GM23338 (cell line): ENCODE data around the gene FRAS1. TPM values are rescaled to one million over a fixed set of nuclear protein-coding genes. Genes with fewer than 3 reads are reported as not detected.

Source experiments
- ATAC-seq: fragments of 200-7000 bp; cut with Tn5 transposase; 3 replicates; pipeline ENCODE4 v1.9.1; 2020
- DNase-seq: peaks from one replicate; pipeline ENCODE4 v3.0.0-alpha.2; 2015; ENCODE audit warnings: low spot score
- H2AFZ ChIP-seq: fragments of 200-600 bp; sonication (generic); 2 replicates; pipeline ENCODE4 v1.8.0; 2016; ENCODE audit warnings: antibody characterized with exemption, mild to moderate bottlenecking, moderate library complexity
- H3F3A ChIP-seq: fragments of 200-600 bp; sonication (generic); replicated peaks from 2 replicates; pipeline ENCODE4 v1.8.0; 2017; ENCODE audit warnings: antibody characterized with exemption, mixed run types, low read depth
- H3K27ac ChIP-seq: fragments of 200-600 bp; sonication (generic); 2 replicates; pipeline ENCODE4 v1.6.1; 2016; ENCODE audit warnings: low read depth
- H3K27me3 ChIP-seq: fragments of 200-600 bp; sonication (generic); 2 replicates; pipeline ENCODE4 v1.8.0; 2016; ENCODE audit warnings: mild to moderate bottlenecking, mixed run types, moderate library complexity; ENCODE audit not compliant: insufficient read depth
- H3K36me3 ChIP-seq: fragments of 200-600 bp; sonication (generic); 2 replicates; pipeline ENCODE4 v1.8.0; 2016; ENCODE audit warnings: mild to moderate bottlenecking; ENCODE audit not compliant: insufficient read depth
- H3K4me1 ChIP-seq: fragments of 200-600 bp; sonication (generic); 2 replicates; pipeline ENCODE4 v1.8.0; 2016; ENCODE audit warnings: mild to moderate bottlenecking, moderate library complexity; ENCODE audit not compliant: insufficient read depth
- H3K4me2 ChIP-seq: fragments of 200-600 bp; sonication (generic); 2 replicates; pipeline ENCODE4 v1.7.1; 2017; ENCODE audit warnings: mixed run types
- H3K4me3 ChIP-seq: fragments of 200-600 bp; sonication (generic); 2 replicates; pipeline ENCODE4 v1.6.1; 2016; ENCODE audit warnings: mixed run types
- H3K79me2 ChIP-seq: fragments of 200-600 bp; sonication (generic); replicated peaks from 2 replicates; pipeline ENCODE4 v1.8.0; 2017; ENCODE audit warnings: mild to moderate bottlenecking; ENCODE audit not compliant: insufficient read depth
- H3K9me2 ChIP-seq: fragments of 200-600 bp; sonication (generic); 2 replicates; pipeline ENCODE4 v1.8.0; 2017; ENCODE audit not compliant: insufficient read depth
- H4K20me1 ChIP-seq: fragments of 200-600 bp; sonication (generic); replicated peaks from 2 replicates; pipeline ENCODE4 v1.8.0; 2017; ENCODE audit warnings: mild to moderate bottlenecking; ENCODE audit not compliant: insufficient read depth
- H3K27ac Mint-ChIP-seq: 2 replicates; pipeline ENCODE4 v1.8.0; 2020; ENCODE audit warnings: inconsistent platforms, mild to moderate bottlenecking, moderate library complexity, mixed read lengths
- H3K27me3 Mint-ChIP-seq: 3 replicates; pipeline ENCODE4 v1.8.0; 2022; ENCODE audit warnings: low read depth, mild to moderate bottlenecking, moderate library complexity, mixed read lengths, inconsistent platforms; ENCODE audit not compliant: insufficient read depth, poor library complexity
- H3K36me3 Mint-ChIP-seq: 3 replicates; pipeline ENCODE4 v1.8.0; 2021; ENCODE audit warnings: low read depth, mild to moderate bottlenecking, inconsistent platforms, moderate library complexity, mixed read lengths
- H3K4me1 Mint-ChIP-seq: 3 replicates; pipeline ENCODE4 v1.8.0; 2020; ENCODE audit warnings: mild to moderate bottlenecking, inconsistent platforms, mixed read lengths
- H3K4me3 Mint-ChIP-seq: 3 replicates; pipeline ENCODE4 v1.8.0; 2021; ENCODE audit warnings: moderate library complexity, mild to moderate bottlenecking, inconsistent platforms, mixed read lengths
- H3K9me3 Mint-ChIP-seq: 3 replicates; pipeline ENCODE4 v1.8.0; 2020; ENCODE audit warnings: moderate library complexity, mild to moderate bottlenecking, inconsistent platforms, mixed read lengths
- EZH2 ChIP-seq: fragments of 200-600 bp; sonication (generic); IDR thresholded peaks from one replicate; pipeline ENCODE4 v1.8.0; 2017; ENCODE audit warnings: antibody characterized with exemption, mild to moderate bottlenecking, low read depth; ENCODE audit not compliant: unreplicated experiment
- NANOG ChIP-seq: IDR thresholded peaks from 2 replicates; pipeline ENCODE4 v1.6.1; 2016; ENCODE audit warnings: antibody characterized with exemption, borderline replicate concordance
- POLR2AphosphoS5 ChIP-seq: IDR thresholded peaks from 2 replicates; pipeline ENCODE4 v1.6.1; 2016; ENCODE audit warnings: antibody characterized with exemption, low read depth
- ZNF331 ChIP-seq: fragments of 250-450 bp; sonication (Bioruptor Pico); IDR thresholded peaks from 2 replicates; pipeline ENCODE4 v1.5.0; 2020; ENCODE audit warnings: low read depth, mild to moderate bottlenecking, moderate library complexity
- polyA plus RNA-seq: library from polyadenylated mRNA; unstranded; fragments of >200 nt; fragmentation: Nextera tagmentation; extraction: Ambion mirVana; gene quantifications from 2 replicates; pipeline ENCODE4 v1.2.1, GENCODE V29; 2016
- total RNA-seq: library from RNA; depleted of rRNA; stranded (reverse); fragments of >200 nt; shearing (Covaris generic); gene quantifications from 2 replicates; pipeline ENCODE4 v1.2.3, GENCODE V29; 2014
- TF ChIP-seq, protein P1 (sequence below): fragments of 250-450 bp; sonication (Bioruptor Pico); IDR thresholded peaks from 2 replicates; pipeline ENCODE4 v1.5.0; 2020; ENCODE audit warnings: mild to moderate bottlenecking, moderate library complexity
- TF ChIP-seq, protein P2 (sequence below), 2 experiments: fragments of 200-600 bp in 1 of 2; sonication (generic) in 1 of 2; conservative IDR thresholded peaks; 2 replicates each; pipeline versions ENCODE4 v1.5.1 to v1.6.1; 2016 to 2017; ENCODE audit warnings: antibody characterized with exemption in 2 of 2, low read depth in 2 of 2, mild to moderate bottlenecking in 2 of 2, moderate library complexity in 1 of 2

FRAS1 gene
- total and polyA plus RNA-seq, 2 experiments from 2014 or later: 12.4 to 108 TPM

DNA sequence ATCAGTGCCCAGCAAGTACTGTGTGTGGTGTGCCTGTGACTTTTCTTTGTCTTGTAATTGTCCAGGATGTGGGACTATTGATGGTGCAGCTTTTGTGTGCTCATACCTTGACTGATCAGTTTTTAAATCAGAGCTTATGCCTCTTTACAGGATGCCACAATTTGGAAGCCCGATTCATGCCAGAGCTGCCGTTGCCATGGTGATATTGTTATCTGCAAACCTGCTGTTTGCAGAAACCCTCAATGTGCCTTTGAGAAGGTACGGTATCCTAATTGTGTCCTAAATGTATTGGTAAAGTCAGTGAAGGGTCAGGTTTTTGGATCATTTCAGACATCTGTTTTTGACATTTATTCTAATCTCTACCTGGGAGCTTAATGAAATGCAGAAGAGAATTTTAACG lies 180.2 kb downstream of the FRAS1 start (continued):
- TF ChIP-seq, protein P1, sequence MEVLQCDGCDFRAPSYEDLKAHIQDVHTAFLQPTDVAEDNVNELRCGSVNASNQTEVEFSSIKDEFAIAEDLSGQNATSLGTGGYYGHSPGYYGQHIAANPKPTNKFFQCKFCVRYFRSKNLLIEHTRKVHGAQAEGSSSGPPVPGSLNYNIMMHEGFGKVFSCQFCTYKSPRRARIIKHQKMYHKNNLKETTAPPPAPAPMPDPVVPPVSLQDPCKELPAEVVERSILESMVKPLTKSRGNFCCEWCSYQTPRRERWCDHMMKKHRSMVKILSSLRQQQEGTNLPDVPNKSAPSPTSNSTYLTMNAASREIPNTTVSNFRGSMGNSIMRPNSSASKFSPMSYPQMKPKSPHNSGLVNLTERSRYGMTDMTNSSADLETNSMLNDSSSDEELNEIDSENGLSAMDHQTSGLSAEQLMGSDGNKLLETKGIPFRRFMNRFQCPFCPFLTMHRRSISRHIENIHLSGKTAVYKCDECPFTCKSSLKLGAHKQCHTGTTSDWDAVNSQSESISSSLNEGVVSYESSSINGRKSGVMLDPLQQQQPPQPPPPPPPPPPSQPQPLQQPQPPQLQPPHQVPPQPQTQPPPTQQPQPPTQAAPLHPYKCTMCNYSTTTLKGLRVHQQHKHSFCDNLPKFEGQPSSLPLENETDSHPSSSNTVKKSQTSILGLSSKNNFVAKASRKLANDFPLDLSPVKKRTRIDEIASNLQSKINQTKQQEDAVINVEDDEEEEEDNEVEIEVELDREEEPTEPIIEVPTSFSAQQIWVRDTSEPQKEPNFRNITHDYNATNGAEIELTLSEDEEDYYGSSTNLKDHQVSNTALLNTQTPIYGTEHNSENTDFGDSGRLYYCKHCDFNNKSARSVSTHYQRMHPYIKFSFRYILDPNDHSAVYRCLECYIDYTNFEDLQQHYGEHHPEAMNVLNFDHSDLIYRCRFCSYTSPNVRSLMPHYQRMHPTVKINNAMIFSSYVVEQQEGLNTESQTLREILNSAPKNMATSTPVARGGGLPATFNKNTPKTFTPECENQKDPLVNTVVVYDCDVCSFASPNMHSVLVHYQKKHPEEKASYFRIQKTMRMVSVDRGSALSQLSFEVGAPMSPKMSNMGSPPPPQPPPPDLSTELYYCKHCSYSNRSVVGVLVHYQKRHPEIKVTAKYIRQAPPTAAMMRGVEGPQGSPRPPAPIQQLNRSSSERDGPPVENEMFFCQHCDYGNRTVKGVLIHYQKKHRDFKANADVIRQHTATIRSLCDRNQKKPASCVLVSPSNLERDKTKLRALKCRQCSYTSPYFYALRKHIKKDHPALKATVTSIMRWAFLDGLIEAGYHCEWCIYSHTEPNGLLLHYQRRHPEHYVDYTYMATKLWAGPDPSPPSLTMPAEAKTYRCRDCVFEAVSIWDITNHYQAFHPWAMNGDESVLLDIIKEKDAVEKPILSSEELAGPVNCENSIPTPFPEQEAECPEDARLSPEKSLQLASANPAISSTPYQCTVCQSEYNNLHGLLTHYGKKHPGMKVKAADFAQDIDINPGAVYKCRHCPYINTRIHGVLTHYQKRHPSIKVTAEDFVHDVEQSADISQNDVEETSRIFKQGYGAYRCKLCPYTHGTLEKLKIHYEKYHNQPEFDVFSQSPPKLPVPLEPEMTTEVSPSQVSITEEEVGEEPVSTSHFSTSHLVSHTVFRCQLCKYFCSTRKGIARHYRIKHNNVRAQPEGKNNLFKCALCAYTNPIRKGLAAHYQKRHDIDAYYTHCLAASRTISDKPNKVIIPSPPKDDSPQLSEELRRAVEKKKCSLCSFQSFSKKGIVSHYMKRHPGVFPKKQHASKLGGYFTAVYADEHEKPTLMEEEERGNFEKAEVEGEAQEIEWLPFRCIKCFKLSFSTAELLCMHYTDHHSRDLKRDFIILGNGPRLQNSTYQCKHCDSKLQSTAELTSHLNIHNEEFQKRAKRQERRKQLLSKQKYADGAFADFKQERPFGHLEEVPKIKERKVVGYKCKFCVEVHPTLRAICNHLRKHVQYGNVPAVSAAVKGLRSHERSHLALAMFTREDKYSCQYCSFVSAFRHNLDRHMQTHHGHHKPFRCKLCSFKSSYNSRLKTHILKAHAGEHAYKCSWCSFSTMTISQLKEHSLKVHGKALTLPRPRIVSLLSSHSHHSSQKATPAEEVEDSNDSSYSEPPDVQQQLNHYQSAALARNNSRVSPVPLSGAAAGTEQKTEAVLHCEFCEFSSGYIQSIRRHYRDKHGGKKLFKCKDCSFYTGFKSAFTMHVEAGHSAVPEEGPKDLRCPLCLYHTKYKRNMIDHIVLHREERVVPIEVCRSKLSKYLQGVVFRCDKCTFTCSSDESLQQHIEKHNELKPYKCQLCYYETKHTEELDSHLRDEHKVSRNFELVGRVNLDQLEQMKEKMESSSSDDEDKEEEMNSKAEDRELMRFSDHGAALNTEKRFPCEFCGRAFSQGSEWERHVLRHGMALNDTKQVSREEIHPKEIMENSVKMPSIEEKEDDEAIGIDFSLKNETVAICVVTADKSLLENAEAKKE: no peak
- no peak for TF ChIP-seq EZH2

DNA sequence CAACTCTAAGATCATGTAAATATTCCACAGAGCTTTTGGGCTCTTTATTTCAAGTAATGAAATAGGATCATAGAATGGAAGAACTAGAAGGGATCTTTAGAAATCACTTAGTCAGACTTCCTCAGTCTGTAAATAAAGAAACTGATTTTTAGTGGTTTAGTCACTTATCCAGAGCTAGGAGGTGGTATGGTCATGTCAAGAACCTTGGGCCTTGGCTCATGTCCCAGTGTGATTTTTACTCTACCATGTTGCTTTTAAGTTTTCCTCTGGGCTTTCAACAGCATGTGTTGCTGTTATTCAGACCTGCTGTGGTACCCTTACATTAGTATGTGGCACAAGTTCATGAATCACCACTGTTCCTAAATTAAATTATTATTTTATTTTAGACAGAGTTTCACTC lies 184.9 kb downstream of the FRAS1 start:
- Histone ChIP-seq H3K4me3 (no peak overlapping the region), H3K27me3 (no peaks in the 10 kb centered on the region), H2AFZ (no peak overlapping the region), H3K4me1 (peaks cover 6% of the 10 kb centered on the region; the same call in 1 of the 2 replicates), H3K27ac (no peak overlapping the region), H3K9me2 (no peaks in the 10 kb centered on the region; the same call in 1 of the 2 replicates), H3K4me2 (no peak overlapping the region), H4K20me1 (peaks cover 9% of the 10 kb centered on the region; the same call in 1 of the 2 replicates), H3F3A (no peaks in the 10 kb centered on the region), H3K79me2 (peaks cover 23% of the 10 kb centered on the region; the same call in 1 of the 2 replicates), H3K36me3 (peaks cover 3% of the 10 kb centered on the region; the same call in 1 of the 2 replicates)
- no peak for DNase-seq
- no peaks in the 10 kb centered on the region for H3K36me3 Mint-ChIP-seq
- no peak overlapping the region for H3K27ac Mint-ChIP-seq
- no peaks in the 10 kb centered on the region for H3K9me3 Mint-ChIP-seq
- no peak overlapping the region for H3K4me3 Mint-ChIP-seq
- H3K4me1 Mint-ChIP-seq: peaks cover 20% of the 10 kb centered on the region
- H3K27me3 Mint-ChIP-seq: no peaks in the 10 kb centered on the region
- no peak for ATAC-seq
- TF ChIP-seq, protein P2, sequence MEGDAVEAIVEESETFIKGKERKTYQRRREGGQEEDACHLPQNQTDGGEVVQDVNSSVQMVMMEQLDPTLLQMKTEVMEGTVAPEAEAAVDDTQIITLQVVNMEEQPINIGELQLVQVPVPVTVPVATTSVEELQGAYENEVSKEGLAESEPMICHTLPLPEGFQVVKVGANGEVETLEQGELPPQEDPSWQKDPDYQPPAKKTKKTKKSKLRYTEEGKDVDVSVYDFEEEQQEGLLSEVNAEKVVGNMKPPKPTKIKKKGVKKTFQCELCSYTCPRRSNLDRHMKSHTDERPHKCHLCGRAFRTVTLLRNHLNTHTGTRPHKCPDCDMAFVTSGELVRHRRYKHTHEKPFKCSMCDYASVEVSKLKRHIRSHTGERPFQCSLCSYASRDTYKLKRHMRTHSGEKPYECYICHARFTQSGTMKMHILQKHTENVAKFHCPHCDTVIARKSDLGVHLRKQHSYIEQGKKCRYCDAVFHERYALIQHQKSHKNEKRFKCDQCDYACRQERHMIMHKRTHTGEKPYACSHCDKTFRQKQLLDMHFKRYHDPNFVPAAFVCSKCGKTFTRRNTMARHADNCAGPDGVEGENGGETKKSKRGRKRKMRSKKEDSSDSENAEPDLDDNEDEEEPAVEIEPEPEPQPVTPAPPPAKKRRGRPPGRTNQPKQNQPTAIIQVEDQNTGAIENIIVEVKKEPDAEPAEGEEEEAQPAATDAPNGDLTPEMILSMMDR (conservative IDR thresholded peaks at IDR 0.05; ENCODE audit: low read depth in 2 of 2): no peak
- TF ChIP-seq, protein P1: no peak
- no peak for TF ChIP-seq POLR2AphosphoS5
- no peak for TF ChIP-seq NANOG
- no peak for TF ChIP-seq EZH2
- TF ChIP-seq ZNF331: no peak
